Measurements from ENCODE around the gene RPS2.

DNA sequence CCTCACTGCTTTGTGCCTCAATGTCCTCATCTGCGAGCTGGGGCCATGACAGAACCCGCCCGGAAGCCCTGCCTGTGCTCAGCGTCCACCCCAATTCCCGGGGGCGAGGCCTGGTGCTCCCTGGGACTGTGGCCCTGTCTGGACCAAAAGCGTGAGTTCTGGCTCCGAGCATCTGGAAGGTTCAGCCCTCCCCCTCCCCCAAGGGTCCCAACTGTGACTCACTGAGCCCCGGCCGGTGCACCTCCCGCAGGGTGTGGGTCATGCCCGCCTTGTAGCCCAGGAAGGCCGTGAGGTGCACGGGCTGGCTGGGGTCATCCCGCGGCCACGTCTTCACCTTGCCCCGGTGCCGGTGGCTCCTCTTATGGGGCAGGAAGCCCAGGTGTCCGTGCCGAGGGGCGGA is 10.9 kb downstream of the RPS2 start:
- TF ChIP-seq, protein P1, sequence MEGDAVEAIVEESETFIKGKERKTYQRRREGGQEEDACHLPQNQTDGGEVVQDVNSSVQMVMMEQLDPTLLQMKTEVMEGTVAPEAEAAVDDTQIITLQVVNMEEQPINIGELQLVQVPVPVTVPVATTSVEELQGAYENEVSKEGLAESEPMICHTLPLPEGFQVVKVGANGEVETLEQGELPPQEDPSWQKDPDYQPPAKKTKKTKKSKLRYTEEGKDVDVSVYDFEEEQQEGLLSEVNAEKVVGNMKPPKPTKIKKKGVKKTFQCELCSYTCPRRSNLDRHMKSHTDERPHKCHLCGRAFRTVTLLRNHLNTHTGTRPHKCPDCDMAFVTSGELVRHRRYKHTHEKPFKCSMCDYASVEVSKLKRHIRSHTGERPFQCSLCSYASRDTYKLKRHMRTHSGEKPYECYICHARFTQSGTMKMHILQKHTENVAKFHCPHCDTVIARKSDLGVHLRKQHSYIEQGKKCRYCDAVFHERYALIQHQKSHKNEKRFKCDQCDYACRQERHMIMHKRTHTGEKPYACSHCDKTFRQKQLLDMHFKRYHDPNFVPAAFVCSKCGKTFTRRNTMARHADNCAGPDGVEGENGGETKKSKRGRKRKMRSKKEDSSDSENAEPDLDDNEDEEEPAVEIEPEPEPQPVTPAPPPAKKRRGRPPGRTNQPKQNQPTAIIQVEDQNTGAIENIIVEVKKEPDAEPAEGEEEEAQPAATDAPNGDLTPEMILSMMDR (IDR thresholded peaks at IDR 0.05), result no peak
- TF ChIP-seq POLR2A (IDR thresholded peaks at IDR 0.05), result no peak
